ENCODE measurements around the gene MFAP4.
A peak's percentile ranks its signal among the peaks of the same experiment; 100 is the strongest.

Gene MFAP4

DNA sequence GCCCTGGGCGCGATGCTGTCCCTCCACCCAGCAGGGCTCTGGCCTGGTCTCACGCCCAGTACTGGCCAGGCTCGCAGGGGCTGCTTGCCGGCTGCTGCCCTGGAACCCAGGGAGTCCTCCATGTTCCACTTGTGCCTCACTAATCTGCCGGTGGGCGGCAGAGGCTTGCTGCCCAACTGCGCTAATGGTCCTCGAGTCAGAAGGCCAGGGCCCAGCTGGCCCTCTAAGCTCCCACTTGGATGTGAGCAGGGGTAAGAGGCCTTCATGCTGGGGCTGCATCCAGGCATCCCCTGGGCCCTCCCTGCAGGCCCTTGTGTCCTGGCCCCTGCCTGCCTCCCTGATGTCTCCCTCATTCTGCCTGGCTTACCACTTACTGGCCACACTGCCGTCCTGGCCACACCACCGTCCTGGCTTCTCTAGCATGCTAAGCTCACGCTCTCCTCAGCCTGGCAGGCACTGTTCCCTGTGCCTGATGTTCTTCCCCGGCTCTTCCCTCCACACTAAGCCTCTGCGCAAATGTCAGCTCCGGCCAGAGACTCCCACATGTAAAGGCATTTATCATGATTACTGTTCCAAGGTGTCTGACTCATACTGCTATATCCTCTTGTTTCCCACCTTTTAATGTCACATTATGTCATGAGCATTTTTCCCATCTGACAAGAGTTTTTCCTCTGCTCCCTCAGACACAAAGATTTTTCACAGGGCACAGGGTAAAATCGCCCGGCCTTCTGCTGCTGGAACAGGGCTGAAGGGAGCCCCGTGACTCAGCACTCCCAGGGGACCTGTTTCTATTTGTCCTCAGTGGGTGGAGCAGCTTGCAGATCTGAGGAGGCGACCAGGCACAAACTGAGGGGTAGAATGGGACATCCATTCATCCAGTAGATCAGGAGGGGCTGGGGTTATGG lies 40.4 kb downstream of the MFAP4 start:
- DNase-seq: no peak

DNA sequence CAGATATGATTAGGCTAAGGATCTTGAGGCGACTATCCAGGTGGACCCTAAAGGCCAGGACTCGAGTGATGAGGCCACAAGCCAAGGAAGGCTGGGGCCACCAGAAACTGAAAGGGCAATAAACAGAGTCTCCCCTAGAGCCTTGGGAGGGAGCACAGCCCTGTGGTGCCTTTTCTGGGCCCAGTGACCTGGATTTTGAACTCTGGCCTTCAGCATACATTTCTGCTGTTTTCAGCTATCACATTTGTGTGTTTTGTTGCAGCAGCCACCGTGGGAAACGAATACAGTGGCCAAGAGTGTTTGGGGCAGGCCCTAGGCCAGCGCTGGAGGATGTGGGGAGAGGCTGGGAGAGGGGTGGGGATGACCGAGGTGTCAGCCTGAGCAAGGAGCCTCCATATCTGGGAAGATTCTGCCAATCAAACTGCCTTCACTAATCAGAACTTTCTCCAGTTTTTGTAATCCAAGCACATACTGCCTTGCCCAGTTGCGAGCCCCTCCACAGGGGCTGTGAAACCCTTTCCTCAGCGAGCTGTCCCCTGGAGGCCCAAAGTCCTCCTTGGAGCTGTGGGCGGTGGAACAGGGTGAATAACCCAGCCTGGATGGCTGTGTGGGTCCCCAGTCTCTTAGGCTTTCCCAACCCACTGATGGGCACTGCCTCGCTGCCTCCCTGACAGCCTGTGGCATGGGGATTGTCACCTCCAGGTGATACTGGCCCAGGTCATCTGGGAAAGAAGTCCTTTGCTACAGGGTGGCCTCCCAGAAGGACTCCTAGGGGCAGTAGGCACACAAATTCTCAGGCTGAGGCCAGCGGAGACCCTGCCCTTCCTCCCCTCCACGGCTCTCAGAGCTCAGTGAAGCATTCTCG lies 41.3 kb downstream of the MFAP4 start:
- DNase-seq: no peak

DNA sequence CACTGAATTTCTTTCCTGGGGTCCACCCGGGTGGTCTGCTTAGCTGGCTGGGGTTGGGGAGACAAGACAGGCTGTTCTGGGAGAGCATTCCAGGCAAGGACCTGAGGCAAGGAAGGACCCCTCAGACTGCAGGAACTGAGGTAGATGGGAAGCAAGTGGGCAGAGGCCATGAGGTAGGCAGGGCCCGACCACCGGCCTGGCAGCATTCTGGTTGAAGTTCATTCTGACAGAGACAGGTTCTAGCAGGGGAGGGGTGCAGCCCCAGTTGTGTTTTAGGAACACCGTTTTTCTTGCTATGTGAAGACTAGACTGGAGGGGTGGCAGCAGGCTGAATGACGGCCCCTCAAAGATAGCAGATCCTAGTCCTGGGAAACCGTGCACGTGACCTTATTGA lies 41.9 kb downstream of the MFAP4 start:
- no peak for DNase-seq

DNA sequence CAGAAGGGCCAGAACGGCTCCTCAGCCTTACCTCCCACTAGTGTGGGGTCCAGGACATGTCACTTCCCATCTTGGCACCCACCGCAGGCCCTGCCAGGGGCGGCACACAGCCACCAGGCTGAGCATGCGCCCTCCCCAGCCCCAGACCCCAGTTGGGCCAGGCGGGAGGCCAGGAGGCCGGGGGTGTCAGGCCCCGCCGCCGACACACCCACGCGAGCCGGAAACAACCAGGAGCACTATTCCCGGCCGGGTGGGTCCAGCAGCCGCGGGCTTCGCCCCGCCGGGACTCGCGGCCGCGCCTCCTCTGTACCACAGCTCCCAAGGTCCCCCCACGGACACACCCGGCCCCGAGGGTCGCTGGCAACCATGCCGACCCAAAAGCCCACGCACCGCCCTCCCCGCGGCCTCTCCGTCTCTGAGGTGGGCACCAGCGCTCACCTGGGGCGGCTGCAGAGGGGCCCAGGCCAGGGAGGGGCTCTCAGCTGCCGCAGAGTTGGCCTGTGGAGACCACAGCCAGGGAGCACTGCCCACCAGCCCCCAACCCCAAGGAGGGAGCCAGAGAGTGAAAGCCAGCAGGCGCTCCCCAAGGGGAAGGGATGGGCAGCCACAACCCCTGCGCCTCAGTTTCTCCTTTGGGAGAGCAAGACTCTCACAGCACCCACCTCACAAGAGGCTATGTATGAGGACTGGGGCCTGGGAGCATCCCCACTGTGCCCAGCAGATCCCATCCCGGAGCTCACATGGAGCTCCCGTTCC lies 42.5 kb downstream of the MFAP4 start:
- no peak for DNase-seq

DNA sequence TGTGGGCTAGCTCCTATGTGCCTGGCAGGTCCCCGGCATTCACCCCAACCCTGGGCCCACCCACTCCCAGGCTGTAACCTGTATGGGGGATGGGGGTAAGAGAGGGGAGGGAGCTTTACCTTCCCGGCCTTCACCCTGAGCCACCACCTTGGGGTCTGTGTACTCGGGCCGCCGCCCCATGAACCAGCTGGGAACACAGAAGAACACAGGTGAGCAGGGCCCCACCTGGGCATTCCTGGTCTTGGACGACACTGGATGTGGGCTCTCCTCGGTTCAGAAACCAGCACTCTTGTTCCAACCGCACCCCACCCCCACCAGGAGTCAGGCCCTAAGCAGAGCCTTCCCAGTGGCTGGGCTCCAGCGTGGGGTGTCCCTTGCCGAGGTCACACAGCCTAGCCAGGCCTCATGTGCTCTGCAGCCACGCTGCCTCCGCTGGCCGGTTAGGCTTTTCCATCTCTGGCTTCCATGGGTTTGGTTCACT lies 43.3 kb downstream of the MFAP4 start:
- no peak for DNase-seq

DNA sequence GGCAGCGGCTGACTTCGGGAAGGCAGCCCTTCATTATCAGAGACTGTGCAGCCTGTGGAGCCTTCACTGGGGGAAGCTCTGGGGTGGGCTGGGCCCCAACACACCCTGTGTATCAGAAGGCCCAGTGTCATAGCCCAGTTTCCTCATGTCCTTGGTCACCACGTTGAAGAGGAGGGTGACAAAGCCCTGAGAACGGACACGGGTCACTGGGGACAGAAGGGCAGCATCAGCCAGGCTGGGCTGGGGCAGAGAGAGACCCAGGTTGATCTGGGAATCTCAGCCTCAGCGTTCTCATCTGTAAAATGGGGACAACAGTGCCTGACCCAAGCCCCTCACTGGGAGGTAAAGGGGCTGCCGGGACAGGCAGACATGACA lies 43.7 kb downstream of the MFAP4 start:
- no peak for DNase-seq

DNA sequence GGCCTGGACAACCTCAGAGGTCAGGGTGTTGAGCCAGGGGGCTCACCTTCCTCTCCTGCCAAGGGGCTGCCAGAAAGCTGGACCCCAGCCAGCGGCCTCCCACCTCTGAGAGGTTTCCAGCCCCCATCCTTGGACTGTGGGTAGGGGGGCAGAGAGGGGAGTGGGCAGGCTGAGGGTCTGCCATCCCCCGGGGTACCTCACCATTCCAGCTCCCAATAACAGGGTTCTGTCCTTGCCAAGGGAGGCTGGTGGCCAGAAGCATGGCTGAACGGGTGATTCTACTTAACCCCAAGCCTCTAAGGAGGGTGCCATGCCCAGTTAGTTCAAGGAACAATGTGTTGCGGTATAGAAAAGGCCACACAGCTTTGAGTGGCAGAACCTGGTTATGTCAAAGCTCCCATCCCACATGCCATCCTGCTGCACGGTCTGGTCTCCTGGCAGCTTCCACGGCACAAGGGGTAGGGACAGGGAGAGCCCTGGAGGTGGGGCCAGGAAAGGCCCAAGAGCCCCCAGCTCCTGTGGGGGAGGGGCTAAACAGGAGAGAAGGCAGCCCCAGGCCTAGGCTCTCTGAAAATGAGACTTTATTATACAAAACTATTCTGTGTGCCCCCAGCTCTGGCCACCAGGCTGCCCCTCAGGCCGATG lies 44.3 kb downstream of the MFAP4 start:
- no peak for DNase-seq

DNA sequence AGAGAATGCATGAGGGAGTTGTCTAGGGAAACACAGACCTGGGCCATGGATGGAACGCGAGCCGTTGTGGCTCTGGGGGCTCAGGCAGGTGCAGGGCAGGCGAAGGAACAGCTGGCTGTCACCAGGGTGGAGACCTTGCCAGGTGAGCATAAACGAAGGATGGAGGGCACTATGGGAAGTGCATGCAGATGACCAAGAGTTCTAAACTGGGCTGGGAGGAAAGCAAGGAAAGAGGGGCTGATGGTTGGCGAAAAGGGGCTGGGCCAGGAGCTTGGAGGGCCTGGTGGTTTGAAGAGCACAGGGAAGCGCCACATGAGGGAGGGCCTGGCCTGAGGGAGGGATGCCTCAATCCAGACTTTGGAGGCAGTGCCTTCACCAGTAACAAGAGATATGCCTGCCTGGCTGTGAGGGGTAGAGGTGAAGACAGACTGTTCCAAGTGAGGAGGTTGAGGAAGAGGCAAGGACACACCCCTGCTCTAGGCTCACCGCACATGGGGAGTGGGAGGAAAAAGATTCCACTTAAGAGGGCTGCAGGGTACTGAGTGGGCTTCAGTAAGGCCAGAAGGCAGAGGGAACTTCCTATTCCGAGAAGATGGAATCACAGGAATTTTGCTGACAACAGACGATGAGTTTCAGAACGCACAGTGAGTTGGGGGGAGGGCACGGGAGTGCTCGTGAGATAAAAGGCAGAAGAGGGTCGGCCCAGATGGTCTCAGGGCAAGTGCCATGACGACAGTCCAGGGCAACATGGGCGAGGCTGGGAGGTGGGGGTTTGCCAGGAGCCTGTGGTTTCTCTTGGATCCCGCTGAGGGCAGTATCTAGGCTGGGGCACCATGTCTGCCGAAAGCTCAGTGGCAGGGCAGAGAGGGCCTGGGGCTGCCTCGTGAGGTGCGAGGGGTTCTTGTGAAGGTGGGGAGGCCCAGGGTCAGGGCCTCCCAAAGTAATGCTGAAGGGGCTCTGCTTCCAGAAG lies 45.1 kb downstream of the MFAP4 start:
- DNase-seq: no peak

DNA sequence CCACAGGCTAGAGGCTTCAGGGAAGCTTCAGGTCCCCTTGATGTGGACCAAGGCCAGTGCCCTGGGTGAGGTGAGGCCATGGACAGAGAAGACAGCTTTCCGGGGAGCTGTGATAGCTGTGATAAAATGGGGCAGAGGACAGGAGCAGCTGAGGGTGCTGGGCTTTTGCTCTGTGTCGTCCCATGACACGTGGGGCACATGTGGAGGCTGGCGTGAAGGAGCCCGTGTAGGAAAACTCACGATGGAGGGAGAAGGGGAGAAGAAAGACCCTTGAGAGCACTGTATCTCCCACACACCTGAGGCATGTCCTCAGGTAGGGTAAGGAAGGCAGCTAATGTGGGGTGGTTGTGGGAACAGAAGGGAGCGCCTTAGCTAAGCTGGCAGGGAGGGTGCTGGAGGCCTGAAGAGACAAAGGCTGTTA lies 45.8 kb downstream of the MFAP4 start:
- DNase-seq: no peak

DNA sequence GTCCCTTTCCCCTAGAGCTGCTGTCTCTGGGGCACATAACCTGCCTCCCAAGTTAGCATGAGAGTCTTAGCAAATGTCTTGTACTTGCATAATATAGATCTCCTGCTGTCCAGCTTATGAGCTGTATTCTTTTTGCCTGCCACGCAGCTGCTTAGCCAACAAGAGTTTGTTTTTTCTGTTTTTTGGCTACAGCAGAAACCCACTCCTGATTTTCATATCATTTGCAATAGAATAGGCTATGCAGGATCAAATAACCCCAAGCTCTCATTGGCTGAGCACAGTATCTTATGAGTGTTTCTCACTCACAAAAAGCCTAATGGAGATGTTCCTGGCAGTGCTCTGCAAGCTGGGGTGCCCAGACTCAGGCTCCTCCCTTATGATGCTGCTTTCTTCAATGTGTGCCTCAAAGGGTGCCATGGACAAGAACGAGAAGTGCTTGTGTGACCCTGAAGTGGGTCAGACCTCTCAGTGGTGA lies 47.6 kb downstream of the MFAP4 start:
- DNase-seq: no peak

DNA sequence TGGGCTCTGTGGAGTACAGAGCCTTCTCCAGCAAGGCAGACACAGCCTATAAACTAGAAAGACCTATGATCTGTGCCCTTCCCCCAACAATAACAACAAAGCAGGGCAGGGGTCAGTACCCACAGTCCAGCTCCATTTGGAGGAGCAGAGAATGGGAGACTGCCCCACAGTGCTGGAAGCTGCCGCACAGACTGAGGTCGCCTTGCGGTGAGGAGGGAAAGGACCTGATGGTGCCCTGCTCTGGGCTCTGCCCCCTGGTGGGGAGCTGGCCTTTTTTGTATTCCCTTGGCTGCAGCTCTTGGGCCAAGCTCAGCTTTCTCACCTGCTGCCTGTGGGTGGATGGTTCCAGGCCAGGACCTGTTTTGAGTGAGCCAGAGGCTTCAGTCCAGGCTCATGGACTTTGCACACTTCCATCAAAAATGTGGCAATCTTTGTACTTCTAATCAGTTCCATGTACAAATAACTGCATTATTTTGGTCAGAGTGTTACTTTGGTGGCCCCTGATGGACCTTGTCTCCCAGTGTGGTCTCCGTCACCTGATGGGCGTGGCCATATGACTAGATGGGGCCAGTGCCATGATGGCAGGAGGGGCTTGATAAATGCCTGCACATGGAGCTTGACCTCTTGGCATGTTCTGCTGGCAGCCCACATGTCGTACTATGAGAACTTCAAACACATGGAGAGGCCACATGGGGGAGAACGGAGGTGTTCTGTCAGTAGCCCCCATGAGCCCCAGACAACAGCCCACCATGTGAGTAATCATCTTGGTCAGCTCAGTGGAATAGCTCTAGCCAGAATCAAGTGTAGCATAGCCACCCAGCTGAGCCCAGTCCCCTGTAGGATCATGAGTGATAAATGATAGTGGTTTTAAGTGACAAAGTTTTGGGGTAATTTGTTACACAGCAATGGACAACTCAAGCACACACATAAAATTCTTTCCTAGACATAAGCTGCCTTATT lies 48.7 kb downstream of the MFAP4 start:
- peak; percentile 61 for DNase-seq

DNA sequence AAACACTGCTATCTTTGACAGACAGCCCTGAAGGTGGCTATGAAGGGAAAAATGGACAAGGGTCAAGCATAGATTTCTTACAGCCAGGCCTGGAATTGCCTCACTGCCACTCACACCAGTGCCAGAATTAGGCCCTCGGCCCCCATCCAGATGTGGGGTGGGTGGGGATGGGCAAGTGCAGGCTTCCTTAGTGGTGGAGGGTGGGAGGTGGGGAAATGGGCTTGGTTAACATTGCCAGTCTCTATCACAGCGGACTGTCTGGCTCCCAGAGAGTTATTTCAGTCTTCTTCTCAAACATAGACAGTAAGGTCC lies 49.3 kb downstream of the MFAP4 start:
- DNase-seq: no peak

DNA sequence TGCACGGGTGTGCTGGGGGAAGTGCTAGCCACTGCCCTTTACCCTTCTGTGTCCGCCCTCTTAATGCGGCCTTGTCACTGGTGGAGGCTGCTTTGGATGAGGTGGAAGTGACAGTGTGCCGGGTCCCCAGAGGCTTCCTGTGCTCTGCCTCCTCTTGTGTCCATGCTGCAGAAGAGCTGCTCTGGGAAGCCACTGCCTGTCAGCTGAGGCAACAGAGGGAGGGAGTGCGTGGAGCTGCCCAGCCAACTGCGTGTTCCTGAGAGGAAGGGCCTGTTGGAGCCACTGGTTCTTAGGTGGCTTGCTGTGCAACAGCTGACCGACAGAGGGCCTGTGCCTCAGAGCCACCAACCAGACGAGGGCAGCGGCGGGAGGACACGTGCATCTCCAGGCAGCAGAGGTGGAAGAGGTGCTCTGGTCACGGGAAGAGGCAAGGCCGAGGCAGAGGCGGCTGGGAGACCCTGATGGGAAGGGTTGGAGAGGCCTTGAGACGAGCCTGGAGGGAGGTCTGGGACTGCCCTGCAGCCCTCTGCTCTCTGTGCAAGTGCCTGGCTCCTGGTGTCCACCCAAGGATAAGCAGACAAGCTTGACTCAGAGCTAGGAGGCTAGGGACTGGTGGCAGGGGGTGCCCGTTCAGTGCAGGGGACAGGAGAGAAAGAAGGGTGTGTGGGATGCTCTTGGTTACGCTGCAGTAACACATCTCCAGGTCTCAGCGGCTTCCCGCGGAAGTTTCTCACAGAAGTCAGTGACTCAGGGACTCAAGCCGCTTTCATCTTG lies 49.9 kb downstream of the MFAP4 start:
- no peak for DNase-seq

DNA sequence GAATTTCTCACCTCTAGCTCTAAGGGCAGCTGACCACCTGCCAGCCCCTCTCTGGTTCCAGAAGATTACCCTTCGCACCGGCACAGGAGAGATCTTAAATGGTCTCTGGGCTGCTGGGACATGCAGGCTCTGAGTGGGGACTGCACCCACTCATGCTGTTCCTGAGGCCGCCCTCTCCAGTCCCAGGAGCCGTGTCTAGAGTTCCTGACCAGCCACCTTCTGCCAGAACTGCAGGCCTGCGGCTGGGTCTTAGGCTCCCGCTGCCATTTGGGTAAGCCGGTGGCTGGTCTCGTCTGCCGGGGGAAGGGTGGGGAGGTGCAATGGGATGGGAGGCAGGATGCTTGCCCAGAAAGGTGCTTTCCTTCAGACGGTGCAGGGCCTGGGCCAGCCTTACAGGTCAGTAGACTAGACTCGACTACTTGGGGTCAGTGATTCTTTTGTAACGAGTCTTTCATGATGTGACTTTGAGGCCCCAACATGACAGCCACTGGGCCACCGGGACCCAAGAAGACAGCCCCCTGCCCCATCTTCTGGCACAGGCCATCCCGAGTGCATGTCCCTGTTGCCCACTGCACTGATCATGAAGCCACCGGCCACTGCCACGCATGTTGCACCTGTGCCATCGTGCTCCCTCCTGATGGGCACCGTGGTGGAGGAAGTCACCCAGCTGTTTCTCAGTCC lies 50.9 kb downstream of the MFAP4 start:
- DNase-seq: no peak

DNA sequence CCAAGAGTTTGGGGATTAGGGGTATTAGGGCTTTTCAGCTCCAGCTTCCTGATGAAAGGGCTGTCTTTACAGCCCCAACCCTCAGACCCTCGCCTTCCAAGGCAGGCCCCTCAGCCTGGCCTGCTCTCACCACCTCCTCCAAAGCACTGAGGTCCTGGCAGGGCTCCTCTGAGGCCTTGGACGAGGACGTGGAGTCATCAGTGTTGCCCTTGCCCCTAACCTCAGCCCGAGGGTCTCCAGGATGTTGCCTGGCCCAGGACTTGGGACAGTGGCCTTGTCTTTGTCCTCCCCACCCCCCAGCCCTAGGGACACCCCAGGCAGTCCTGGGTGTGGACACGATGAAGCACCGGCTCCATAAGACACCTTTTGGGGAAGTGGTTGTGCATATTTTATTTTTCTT lies 52.7 kb downstream of the MFAP4 start:
- DNase-seq: no peak

DNA sequence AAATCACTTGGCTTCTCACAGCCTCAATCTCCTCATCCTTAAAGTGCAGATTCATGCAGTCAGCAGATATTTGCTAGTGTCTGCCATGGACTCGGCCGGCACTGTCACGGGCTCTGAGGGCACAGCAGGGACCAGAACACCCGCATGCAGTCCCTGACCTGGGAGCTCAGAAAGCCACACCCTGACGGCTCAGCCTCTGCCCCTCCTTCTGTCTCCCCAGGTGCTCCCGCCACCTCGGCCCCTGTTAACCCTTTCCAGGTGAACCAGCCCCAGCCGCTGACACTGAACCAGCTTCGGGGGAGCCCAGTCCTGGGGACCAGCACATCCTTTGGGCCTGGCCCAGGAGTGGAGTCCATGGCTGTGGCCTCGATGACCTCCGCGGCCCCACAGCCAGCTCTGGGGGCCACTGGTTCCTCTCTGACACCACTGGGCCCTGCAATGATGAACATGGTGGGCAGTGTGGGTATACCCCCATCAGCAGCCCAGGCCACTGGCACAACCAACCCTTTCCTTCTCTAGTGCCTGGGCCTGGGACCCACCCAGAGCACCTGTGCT lies 53.2 kb downstream of the MFAP4 start:
- no peak for DNase-seq

Data from activated naive CD4-positive, alpha-beta T cell treated with Interleukin-2 at 50 U/mL for 16 hours (primary cell).